ENCODE measurements around the gene PPFIBP1. TPM values are rescaled to one million over a fixed set of nuclear protein-coding genes. Genes with fewer than 3 reads are reported as not detected.

PPFIBP1 gene
- total and polyA plus RNA-seq, 2 of the 8 experiments (the other 6 are each of a cell fraction or from before 2014, with no cell fraction given), result 7.7 to 31.3 TPM

- no peak for TF ChIP-seq SIRT6 (IDR thresholded peaks at IDR 0.05; ENCODE audit: low read length)
- TF ChIP-seq CBX5 (IDR thresholded peaks at IDR 0.05; ENCODE audit: low read depth, low read length), result no peak
Measured at GRCh38 chr12:27637524-27637923, 113.5 kb downstream of the PPFIBP1 start (continued).

All from H1 (cell line).